WI38 (cell line): ENCODE measurements around the gene MYCBPAP.

Experiments used
- H3K4me3 ChIP-seq: 2 replicates; pipeline ENCODE4 v1.5.1; 2011; ENCODE audit warnings: low read depth, mild to moderate bottlenecking, control low read depth, low read length
- TF ChIP-seq, protein P1 (sequence below): IDR thresholded peaks from 2 replicates; pipeline ENCODE4 v1.5.1; 2012; ENCODE audit warnings: low read depth, mild to moderate bottlenecking, control low read depth, low read length

The MYCBPAP gene

DNA sequence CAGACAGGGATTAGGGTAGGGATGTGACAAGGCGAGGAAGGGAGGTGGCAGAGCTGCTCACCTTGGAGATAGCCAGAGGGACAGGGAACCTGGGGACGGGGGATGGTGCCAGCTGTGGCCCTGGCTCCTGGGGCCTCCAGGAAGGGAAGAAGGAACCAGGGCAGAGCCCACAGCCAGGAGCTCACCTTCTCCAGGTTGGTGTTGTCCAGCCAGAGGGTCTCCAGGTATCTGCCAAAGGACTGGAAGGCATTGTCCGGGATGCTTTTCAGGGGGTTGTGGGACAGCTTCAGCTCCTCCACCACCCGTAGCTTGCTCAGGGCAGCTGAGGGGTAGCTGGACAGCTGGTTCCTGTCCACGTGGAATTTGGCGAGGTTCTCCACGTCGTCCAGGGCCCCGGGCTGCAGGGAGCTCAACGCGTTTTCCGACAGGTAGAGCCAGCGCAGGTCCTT, 40.4 kb upstream of the MYCBPAP start:
- H3K4me3 ChIP-seq = no peak overlapping the region
- TF ChIP-seq, protein P1, sequence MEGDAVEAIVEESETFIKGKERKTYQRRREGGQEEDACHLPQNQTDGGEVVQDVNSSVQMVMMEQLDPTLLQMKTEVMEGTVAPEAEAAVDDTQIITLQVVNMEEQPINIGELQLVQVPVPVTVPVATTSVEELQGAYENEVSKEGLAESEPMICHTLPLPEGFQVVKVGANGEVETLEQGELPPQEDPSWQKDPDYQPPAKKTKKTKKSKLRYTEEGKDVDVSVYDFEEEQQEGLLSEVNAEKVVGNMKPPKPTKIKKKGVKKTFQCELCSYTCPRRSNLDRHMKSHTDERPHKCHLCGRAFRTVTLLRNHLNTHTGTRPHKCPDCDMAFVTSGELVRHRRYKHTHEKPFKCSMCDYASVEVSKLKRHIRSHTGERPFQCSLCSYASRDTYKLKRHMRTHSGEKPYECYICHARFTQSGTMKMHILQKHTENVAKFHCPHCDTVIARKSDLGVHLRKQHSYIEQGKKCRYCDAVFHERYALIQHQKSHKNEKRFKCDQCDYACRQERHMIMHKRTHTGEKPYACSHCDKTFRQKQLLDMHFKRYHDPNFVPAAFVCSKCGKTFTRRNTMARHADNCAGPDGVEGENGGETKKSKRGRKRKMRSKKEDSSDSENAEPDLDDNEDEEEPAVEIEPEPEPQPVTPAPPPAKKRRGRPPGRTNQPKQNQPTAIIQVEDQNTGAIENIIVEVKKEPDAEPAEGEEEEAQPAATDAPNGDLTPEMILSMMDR = no peak

DNA sequence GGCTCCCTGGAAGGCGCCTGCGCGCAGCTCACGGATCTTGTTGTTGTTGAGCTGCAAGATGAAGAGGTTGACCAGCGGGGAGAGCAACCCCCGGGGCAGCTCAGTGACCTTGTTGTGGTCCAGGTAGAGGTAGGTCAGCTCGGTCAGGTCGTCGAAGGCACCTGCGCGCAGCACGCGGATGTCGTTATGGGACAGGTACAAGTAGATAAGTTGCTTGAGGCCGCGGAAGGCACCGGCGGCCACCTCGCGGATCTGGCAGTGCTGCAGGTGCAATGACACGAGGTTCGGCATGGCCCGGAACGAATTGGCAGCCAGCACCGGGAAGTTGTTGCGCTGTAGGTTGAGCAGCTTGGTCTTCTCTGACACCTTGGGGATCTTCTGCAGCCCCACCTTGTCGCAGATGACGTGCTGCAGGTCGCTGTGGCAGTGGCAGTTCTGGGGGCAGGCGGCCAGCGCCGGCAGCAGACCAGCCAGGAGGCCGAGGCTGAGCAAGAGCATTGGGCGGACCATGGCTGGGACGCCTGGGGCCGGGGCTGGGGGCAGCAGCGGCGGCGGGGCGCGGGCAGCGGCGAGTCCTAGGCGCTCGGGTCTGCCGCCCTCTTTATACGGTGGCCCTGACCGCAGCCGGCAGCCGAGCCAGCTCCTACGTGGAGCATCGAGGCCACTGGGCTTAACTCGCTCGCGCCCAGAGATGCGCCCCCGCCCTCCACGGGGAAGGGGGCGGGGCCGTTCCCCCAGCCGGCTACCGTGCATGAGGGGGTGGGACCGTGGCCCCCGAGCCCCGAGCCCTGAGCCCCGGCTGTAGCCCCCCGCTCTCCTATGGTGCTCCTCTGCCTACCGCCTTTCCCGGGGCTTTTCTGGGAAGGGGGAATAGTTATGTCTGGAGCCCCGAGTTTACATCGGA, 39.7 kb upstream of the MYCBPAP start, which contains the start of gene CHAD:
CHAD (minus strand) TSS at position 577 of the 904 bp plus-strand sequence; CDS start at position 510, 67 bp downstream.
- TF ChIP-seq, protein P1 = no peak
- H3K4me3 ChIP-seq = peak within 1 kb of the TSS; percentile 23; the same call in 1 of the 2 replicates

DNA sequence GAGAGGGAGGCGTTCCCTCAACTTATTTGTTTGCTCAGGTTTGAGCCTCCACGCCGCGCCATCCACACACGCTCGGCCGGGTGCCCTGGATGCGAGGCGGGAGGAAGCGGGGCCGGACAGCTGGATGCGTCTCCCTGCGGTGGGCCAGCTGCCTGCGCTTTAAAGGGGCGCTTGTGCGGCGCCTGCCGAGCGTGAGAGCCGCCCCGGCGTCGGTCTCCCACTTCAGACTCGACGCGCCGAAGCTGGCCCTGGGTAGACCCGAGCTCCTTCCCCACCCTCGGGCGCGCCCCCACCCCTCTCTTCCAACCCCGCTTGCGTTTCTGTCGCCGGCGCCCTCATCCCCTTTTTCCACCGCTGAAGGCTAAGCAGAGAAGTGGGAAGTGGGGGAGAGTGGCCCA, 39.0 kb upstream of the MYCBPAP start:
- TF ChIP-seq, protein P1 = no peak
- H3K4me3 ChIP-seq = peak overlapping the region; percentile 23; the same call in 1 of the 2 replicates

DNA sequence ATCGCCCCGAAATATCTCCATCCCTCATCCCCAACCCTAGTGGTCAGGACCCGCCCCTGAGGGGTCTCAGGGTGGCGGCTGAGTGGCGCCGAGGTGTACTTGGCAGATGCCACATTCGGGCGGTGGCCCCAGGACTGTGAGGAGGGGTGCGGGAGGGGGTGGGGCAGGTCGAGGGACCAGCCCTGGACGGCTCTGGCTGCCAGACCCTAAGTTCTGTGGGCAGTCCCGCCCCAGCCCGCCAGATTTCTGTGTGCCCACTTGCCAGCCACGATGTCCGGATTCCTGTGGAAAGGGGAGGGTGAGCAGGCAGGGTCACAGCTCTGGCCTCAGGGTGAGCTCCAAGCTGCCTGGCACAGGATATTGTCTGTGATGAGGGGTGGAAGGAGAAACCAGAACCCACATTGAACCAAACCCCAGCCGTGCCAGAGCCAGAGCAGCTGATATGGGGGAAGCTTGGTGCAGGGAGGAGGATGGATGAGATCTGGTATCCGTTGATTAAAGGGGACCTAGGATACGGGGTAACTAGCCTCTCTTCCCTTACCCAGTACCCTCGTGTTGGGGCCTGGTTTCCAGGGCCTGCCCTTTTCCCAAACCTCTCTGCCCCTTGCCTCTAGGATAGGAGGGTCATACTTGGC, 38.5 kb upstream of the MYCBPAP start:
- TF ChIP-seq, protein P1 = no peak
- no peak overlapping the region for H3K4me3 ChIP-seq

DNA sequence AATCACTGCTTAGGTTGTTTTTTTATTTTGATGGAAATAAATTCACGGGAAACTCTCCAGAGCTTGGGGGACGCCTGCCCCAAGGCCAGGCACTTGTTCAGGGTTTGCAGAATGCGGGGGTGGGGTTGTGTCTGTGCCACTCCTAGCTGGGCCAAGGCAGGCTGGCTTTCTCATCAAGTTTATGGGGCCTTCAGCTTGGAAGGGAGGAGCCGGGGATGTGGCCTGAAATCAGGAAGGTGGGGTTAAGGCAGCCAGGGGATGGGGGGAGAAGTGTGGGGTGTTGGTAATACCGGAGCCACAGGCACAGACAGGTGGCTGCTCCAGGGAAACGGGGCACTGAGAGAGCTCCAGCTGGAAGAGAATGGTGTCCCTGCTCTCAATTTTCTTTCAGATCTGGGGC, 37.8 kb upstream of the MYCBPAP start:
- no peak overlapping the region for H3K4me3 ChIP-seq
- TF ChIP-seq, protein P1 = no peak

DNA sequence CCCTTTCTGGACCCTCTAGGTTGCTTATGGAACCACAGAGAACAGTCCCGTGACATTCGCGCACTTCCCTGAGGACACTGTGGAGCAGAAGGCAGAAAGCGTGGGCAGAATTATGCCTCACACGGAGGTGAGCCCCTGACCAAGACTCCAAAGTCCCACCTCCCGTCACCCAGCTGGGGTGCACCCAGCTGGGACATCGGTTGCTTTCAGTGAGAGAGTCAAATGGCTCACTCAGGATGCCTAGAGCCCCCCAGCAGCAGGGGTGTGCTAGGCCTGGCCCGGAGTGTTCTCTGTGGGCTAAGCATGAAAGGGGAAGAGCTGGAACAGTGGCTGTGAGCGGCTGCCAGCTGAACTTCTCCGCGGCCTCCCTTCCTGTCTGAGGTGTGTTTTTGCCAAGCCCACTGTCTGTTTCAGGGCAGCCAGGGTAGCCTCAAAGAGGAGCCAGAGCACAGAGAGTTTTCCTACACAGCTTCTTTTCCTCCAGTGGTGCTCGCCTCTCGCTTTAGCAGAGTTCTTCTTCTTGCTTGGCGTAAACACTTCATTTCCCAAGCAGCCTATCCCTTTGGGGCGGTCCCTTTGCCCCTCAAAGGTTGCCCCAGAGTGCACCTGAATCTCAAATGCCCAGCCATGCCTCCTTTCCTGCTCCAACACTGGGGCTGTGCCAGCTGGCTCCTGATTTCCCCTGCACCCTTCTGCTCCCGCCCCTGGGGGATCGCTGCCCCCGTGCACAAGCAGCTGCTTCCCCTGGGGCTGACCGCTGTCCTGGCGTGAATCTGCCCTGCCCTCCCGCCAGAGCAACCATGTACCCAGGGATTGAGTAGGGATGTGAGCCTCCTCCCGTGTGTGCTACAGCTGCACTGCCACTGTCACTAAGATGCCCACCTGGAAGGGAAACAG, 37.0 kb upstream of the MYCBPAP start:
- TF ChIP-seq, protein P1 = no peak
- H3K4me3 ChIP-seq = no peak overlapping the region
